Omental fat pad (tissue), 4 donors: ENCODE data around the gene PRCC. TPM values are rescaled to one million over a fixed set of nuclear protein-coding genes. Genes with fewer than 3 reads are reported as not detected.

Experiments
- ATAC-seq: fragments of 150-250 bp; one replicate; pipeline ENCODE4 v1.9.1; 2016; ENCODE audit warnings: mild to moderate bottlenecking, moderate library complexity; ENCODE audit not compliant: low FRiP score
- DNase-seq: peaks from one replicate; pipeline ENCODE4 v3.0.0-alpha.2; 2019; ENCODE audit warnings: low spot score
- total RNA-seq, 4 donors: library from RNA; depleted of rRNA; stranded (reverse); fragments of >200 nt; gene quantifications; one replicate each; pipeline ENCODE4 v1.1.0, GENCODE V29; 2016
- TF ChIP-seq, protein P1 (sequence below), 3 donors: fragments of 450-650 bp; IDR thresholded peaks; one replicate each; pipeline ENCODE4 v1.5.1; 2016 to 2017; ENCODE audit warnings: antibody characterized with exemption in 3 of 3, mild to moderate bottlenecking in 3 of 3, moderate library complexity in 2 of 3

PRCC gene
- total RNA-seq, 4 donors from 2014 or later, result 25.5 to 34.7 (median 28.2) TPM

DNA sequence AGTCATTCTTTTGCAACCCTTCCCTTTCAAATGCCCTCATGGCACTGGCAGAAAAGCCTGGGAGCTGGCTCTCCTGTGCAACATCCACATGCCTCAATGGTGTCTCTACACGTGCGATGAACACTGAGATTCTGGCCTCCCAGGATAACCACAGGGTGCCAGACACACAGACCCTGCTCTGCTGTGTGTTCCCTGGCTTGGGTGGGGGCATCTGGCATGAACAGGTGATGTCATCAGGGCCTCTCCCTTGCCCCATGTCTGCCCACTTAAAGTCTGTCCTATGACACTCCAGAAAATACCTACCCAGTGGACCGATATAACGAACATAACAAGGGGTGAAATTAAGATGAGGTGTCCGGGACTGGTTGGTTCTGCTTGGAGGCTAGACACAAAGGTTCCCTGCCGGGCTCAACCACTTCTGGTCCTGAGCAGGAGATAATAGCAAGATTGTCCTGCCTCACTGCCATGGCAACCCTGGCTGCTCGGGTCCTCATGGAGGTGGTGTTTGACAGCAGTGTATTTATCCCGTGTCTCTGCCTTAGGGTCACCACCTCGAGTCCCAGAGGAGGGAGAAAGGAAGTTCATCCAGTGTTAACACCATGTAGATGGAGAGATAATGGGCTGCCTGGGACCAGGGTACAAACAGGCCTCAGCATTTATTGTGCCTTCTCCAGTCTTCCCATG is 72.2 kb downstream of the PRCC start:
- TF ChIP-seq, protein P1, sequence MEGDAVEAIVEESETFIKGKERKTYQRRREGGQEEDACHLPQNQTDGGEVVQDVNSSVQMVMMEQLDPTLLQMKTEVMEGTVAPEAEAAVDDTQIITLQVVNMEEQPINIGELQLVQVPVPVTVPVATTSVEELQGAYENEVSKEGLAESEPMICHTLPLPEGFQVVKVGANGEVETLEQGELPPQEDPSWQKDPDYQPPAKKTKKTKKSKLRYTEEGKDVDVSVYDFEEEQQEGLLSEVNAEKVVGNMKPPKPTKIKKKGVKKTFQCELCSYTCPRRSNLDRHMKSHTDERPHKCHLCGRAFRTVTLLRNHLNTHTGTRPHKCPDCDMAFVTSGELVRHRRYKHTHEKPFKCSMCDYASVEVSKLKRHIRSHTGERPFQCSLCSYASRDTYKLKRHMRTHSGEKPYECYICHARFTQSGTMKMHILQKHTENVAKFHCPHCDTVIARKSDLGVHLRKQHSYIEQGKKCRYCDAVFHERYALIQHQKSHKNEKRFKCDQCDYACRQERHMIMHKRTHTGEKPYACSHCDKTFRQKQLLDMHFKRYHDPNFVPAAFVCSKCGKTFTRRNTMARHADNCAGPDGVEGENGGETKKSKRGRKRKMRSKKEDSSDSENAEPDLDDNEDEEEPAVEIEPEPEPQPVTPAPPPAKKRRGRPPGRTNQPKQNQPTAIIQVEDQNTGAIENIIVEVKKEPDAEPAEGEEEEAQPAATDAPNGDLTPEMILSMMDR (IDR thresholded peaks at IDR 0.05), result no peak
- DNase-seq (no peak), ATAC-seq (no peak)

DNA sequence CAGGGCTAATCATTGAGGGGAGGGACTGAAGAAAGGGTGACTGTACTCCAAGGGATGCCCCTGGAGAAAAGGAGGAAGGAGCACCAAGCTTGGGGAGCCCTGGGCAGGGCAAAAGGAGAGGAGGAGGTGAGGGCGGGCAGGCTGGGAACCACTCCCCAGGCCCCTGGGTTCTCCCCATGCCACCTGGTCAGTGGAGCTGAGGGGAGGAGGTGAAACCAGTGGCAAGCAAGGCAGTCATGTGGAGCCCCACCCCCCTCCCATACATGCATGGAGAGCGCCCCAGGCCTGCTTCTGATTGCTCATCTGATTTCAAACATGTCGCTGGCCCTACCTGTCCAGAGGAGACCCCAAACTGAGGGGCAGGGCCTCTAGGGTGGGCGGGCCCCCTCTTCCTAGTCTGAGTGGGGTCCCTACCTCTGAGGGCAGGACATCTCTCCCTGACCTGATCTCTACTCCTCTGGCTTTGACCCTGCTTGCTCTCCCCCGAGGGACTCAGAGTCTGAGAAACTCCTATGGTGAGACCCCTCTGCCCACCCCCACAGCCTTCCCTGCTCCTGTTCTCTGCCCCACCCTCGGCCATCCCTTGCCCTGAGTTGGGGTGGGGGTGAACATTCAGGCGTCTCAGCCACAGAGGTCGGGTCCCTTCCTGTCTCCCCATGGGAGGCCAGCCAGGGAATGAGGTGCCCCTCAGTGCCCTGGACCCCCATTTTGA is 73.0 kb downstream of the PRCC start:
- TF ChIP-seq, protein P1 (IDR thresholded peaks at IDR 0.05), result no peak
- DNase-seq (no peak), ATAC-seq (no peak)

DNA sequence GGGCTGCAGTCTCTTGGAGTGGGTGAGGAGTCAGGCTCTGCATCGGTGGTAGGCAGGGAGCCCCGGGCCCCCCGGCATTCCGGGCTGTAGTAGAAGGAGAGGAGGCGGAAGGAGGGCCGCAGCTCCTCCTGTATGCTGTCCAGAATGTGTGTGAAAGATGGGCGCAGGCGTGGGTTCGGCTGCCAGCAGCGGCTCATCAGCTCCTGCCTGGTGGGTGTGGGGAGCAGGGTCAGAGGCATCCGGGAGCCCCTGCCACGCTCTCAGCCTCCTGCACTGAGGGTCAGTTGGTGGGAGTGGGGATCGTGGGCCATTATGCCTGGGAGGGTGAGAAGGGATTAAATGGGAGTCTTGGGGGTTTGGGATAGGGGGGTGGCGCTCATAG is 73.6 kb downstream of the PRCC start:
- DNase-seq (no peak), ATAC-seq (no peak)
- TF ChIP-seq, protein P1 (IDR thresholded peaks at IDR 0.05), result no peak

DNA sequence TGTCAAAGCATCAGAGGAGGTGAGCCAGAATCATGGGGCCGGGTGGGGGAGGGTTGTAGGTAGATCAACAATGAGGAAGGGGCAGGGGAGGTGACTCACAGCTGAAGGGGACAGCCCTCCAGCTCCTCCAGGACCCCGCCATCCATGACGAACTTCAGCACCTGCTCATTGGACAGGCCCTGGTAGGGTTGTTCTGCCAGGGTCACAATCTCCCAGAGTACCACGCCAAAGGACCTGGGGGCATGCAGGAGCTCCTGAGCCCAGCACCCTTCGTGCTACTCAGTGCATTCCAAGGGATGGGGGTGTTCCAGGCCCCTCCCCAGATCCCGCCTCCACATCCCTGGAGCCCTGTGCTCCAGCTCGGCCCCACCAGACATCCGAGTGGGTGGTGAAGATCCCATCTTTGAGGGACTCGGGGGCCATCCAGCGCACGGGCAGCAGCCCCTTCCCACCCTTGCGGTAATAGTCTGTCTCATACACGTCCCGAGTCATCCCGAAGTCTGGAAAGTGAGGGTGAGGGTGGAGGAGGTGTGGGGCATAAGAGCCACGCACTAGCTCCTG is 74.0 kb downstream of the PRCC start:
- no peak for ATAC-seq
- no peak for DNase-seq
- TF ChIP-seq, protein P1 (IDR thresholded peaks at IDR 0.05), result no peak

DNA sequence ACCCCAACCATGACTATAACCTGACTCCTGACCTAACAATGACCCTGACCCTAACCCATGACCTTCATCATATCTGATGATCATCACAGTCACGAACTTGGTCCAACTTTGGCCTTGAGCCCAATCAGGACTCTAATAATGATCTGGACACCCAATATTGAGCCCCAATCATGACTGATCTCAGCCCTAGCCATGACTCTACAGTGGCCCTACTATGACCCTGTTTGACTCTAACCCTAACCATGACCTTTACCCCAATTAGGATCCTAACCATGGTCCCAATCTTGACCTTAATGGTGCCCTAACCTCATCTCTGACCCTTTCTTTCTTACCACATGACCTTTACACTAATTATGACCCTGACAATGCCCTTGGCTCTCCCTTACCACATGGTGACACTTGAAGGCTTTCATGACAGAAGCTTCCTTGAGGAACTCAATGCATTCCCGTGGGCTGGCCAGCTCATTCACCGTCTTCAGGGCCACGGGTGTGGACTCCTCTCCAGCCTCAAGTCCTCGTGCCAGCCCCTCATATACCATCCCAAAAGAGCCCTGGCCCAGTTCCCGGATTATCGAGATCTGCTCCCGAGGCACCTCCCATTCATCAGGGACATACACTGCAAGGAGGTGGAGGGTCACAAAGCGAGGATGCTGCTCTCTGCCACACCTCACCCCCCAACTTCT is 75.4 kb downstream of the PRCC start:
- ATAC-seq (no peak), DNase-seq (no peak)
- TF ChIP-seq, protein P1 (IDR thresholded peaks at IDR 0.05), result no peak

DNA sequence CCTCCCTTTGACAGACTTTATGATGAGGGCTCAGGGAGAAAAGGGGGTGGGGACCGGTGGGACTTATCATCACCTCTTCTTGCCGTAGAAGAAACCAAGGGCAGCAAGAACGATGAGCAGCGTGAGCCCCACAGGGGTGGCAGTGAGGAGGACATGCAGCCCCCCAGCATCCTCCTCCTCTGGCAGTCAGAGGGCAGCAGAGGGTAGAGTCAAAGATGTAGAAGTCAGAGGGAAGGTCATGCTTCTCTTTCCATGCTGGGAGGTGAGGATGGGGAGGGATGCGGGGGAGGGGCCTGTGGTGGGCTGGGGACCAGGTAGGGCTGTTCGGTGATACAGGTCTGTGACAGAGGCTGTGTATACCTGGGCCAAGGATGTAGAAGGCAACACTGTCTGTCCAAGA is 76.8 kb downstream of the PRCC start:
- DNase-seq (no peak), ATAC-seq (no peak)
- TF ChIP-seq, protein P1 (IDR thresholded peaks at IDR 0.05), result no peak
